ENCODE results near the gene RUFY1.
"Not testable (repeated sequence)": the region's sequence is repeated elsewhere in the genome, so short reads cannot be mapped to it uniquely, and the experiment has no call there.

Gene RUFY1

DNA sequence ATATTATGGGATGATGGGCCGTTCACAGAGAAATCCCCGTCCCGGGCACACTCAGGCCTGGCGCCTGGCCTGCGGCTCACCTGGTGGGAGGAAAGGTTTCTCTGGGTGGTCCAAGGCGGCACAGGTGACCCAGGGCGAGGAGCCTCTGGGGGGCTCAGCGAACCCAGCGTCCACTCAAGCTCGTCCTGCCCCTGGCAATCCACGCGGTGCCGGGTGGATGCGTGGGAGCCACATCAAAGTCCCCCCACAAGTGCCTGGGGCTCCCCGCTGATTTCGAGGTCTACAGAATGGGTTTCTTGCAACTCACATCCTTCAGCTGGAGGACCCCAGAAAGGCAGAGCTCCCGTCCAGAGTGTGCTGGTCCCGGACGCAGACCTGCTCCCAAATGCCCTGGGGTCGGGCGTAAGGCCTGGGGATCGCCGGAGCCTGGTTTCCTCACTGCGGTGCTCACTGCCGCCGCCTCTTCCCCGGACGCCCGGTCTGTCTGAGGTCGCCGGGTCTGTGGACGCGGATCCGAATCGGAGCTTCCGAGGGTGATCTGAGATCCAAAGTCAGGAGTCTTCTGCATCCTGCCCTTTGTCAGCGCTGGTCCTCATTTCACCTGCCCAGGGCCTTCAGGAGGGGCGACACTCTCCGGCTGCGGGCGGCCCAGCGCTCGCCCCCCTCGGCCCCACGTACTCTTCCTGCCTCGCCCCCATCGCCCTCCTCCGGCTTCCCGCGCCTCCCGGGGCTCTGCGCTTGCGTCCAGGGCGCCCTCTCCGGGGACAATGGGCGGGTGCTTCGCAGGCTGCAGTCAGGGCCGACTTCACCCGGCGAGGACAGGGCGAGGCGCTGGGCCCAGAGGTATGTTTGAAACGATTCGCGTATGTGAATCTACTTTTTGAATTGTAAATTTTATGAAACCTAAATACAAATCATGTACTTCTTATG lies 20.0 kb upstream of the RUFY1 start:
- intact Hi-C loops (cut with DNase I) = no loop called here
- DNase-seq = peak in 38 of 42 donors; percentile 11 to 77 (median 52)

DNA sequence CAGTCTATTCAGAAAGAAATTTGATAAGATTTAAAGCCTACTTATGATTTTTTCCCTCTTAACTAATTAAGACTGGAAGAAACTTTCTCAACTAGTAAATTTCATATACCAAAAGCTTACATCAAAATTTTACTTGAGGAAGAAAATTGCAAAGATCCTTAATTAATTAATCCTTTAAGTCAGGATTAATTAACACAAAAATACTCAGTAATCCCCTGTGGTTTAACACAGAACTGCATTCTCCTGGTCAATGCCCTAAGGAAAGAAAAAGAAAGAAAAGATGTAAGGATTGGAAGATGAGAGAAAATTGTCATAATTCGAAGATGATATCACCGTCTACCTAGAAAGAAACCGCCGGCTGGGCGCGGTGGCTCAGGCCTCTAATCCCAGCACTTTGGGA lies 17.3 kb upstream of the RUFY1 start:
- intact Hi-C loops (cut with DNase I) = no loop called here
- DNase-seq = no peak

DNA sequence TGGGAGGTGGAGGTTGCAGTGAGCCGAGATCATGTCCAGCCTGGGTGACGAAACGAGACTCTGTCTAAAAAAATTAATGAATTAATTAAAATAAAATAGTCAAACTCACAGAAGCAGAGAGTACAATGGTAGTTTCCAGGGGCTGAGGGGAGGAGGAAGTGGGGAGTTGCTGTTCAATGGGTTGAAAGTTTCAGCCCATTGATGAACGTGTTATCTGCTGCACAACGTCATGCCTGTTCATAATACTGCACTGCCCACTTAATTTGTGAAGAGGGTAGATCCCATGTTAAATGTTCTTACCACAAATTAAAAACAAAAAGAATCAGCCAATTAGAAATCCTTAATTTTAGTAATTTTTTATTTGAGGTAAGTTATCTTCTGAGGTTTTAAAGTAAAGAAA lies 16.4 kb upstream of the RUFY1 start:
- intact Hi-C loops (cut with DNase I) = no loop called here
- no peak for DNase-seq

DNA sequence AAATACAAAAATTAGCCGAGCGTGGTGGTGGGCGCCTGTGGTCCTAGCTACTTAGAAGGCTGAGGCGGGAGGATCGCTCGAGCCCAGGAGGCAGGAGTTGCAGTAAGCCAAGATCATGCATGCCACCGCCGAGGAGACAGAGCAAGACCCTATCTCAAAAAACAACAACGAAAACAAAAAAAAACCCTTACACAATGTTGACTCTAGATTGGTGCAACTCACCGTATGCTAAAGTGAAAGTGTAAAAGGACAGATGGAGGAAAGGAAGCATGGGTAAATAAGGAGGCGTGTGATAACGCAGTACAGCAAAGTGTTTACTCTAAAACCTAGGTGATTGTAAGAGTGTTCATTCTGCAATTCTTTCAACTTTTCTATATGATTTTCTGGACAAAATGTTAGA lies 15.9 kb upstream of the RUFY1 start:
- peak in 1 of 42 donors; percentile 14 for DNase-seq
- intact Hi-C loops (cut with DNase I) = no loop called here

DNA sequence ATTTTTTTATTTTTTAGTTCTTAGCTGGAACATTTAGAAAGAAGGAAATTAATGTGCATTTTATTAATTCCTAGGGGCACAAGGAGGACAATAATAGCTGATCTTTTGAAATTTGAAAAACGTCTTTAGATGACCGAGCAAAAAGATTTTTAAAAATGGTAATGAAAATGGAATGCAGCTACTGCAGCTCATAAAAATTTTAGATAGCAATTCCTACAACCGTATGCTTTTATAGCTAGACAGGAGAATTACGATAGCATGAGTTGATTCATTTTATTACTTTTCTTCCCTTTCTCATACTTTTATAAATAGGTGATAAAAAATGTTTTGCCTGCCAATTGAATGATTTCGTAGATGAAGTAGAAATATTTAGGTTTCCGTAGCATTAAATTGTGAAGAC lies 13.7 kb upstream of the RUFY1 start:
- no peak for DNase-seq
- intact Hi-C loops (cut with DNase I) = no loop called here

DNA sequence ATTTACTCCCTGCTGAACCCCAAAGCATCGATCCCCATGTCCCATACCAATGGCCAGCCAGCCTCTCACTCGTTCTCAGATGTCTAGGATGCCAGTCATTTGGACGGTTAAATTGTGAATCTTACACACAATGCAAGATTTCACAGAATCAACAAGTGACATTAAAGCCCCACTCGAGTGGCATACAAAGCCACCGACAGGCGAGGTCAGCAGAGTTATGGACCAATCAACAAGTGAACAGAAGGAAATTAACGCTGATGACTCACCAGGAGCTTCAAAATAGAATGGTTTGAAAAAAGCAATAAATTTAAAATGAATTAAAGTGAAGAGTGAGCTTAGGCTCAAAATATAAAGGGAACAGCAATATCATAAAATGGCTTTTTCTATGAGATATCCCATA lies 8.2 kb upstream of the RUFY1 start:
- intact Hi-C loops (cut with DNase I) = no loop called here
- DNase-seq = peak in 1 of 42 donors; percentile 28

DNA sequence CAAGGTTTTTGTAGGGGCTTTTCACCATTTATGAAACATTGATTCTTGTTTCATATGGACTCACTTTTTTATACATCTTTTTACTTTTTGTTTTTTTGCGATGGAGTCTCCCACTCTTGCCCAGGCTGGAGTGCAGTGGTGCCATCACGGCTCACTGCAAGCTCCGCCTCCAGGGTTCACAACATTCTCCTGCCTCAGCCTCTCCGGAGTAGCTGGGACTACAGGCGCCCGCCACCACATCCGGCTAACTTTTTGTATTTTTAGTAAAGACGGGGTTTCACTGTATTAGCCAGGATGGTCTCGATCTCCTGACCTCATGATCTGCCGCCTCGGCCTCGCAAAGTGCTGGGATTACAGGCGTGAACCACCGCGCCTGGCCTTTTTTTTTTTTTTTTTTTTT lies 7.1 kb upstream of the RUFY1 start:
- intact Hi-C loops (cut with DNase I) = not testable (repeated sequence)
- DNase-seq = peak in 1 of 42 donors; percentile 19

DNA sequence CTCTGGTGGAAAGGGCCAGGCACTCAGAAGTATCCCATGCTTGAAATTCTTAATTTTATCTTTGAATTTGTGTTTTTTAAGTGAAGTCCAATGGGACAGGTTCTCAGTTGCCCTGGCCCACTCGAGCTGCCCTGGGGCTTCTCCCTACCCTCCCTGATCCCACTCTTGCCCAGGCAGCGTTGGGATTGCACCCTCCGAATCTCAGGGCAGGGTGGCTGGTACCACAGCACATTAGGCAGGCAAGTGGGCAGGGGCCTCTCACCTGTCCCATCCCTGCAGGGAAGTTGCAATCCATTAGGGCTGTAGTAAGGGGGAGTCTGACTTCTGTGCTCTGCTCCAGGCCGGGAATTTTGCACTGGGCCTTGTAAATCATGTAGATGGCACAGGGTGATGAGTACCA lies 2.7 kb downstream of the RUFY1 start:
- peak in 1 of 42 donors; percentile 27 for DNase-seq
- intact Hi-C loops (cut with DNase I) = loop anchor here (10.0 kb wide), 1 partner anchor 72 kb away; the partner anchor contains the start of gene HNRNPH1

DNA sequence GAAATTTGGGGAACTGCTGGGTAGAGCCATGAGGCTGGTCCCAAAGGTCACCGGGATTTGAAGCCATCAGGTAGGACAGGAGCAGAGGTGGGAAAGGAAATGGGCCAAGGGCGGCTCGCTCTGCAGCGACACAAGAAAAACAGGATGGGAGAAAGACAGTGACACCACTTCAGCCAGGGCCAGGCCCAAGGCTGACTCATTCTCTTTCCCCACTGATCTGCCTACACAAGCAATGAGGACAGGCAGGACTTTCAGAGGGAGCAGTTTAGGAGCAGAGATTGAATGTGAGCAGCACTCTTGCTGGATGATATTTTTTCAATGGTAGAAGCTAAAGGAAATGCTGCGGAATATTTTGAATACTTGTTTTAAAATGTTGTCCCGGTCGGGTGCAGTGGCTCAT lies 3.5 kb downstream of the RUFY1 start:
- intact Hi-C loops (cut with DNase I) = loop anchor here (10.0 kb wide), 1 partner anchor 71 kb away; the partner anchor contains the start of gene HNRNPH1
- peak in 2 of 42 donors; percentile 6 to 31 for DNase-seq

DNA sequence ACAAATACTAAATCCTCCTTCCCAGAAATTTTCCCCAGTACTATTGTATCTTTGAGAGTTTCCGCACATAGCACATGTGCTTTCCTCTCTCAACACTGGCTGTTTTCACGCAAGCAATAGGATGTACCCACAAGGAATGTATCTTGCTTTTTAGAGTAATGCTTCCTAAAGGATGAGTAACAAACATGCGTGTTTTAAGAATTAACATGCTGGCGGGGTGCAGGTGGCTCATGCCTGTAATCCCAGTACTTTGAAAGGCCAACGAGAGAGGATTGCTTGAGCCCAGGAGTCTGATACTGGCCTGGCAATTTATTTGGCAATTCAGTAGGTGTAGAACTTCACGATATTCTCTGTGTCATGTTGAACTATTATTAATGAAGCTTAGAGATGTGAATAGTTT lies 4.6 kb downstream of the RUFY1 start:
- no peak for DNase-seq
- intact Hi-C loops (cut with DNase I) = loop anchor here (10.0 kb wide), 1 partner anchor 70 kb away; the partner anchor contains the start of gene HNRNPH1

DNA sequence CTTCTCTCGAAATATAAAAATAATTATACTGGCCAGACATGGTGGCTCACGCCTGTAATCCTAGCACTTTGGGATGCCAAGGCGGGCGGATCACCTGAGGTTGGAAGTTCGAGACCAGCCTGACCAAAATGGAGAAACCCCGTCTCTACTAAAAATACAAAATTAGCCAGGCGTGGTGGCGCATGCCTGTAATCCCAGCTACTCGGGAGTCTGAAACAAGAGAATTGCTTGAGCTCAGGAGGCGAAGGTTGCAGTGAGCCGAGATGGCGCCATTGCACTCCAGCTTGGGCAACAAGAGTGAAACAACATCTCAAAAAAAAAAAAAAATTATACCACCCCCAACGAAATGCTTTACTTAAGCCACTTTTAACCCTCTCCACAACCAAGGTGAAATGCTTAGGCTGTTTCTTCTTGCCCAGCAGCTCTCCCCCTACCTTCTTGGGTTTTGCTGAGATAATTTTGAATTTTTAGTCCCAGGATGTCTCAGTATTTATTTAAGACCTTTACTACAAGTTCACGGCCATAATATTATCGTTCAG lies 8.0 kb downstream of the RUFY1 start:
- peak in 1 of 42 donors; percentile 26 for DNase-seq
- intact Hi-C loops (cut with DNase I) = loop anchor here (10.0 kb wide), 1 partner anchor 66 kb away; the partner anchor contains the start of gene HNRNPH1

DNA sequence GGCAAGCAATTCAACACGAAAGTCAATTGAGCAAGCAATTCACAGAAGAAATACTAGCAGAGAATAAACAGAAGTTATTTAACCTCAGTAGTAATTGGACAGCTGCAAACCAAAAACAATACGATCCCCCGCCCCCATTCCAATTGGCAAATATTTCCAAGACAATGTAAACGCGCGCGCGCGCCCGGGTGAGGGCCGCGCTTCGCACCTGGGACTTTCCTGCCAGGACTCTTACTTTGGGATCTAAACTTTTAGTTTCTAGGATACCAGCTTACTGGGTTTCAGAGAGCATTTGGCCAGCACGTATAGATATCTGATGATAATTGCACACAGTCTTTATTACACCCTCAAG lies 8.6 kb downstream of the RUFY1 start:
- intact Hi-C loops (cut with DNase I) = loop anchor here (10.0 kb wide), 1 partner anchor 66 kb away; the partner anchor contains the start of gene HNRNPH1
- peak in 27 of 42 donors; percentile 16 to 64 (median 34) for DNase-seq

DNA sequence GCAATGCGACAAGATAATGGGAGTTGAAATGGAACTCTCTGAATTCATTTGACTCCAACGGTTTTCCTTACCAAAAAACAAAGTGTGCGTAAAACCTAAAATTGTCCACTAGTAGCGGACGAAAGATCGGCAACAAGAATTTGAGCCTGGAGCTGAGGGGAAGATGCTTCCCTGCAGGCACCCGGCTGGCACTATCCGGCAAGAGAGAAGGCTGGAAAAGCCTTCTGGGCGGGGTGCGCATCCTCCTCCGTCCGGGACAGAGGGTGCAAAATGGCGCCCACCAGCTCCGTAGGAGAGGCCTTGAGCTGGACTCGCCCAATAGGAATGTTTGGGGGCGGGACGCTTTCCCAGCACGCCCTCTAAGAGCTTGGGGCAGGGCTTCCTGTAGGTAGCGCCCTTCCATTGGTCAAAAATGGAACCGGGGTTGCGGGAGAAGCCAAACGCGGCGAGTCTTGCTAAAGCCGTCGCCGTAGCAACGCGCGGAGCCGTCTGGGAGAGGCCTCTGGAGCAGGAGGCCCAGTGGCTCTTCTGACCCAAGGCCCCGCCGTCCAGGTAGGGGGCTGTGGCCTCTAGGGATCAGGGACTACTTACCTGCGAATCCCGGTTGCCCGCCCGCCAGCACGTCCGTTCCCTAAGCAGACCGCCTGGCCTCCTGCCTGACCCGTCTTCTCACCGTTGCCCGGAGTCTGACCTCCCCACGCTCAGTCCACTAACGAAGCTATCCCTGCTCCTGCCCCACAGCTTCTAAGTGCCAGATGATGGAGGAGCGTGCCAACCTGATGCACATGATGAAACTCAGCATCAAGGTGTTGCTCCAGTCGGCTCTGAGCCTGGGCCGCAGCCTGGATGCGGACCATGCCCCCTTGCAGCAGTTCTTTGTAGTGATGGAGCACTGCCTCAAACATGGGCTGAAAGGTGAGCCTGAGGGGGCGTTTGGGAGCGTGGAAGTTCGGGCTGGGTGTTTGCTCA lies 9.2 kb downstream of the RUFY1 start:
- intact Hi-C loops (cut with DNase I) = loop anchor here (10.0 kb wide), 1 partner anchor 65 kb away; the partner anchor contains the start of gene HNRNPH1
- DNase-seq = peak; percentile 93 to 100 (median 98)

DNA sequence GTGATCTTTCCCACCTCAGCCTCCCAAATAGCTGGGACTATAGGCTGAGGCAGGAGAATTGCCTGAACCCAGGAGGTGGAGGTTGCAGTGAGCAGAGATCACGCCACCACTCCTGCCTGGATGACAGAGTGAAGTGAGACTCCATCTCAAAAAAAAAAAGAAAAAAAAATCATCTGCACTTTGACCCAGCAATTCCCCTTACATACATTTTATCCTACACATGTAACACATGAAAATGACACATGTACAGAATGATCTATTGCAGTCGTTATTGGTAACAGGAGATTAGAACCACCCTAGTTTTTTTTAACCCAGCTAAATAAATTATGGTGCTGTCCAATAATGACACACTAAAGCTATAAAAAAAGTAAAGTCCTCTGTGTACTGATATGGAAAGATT lies 14.2 kb downstream of the RUFY1 start:
- no peak for DNase-seq
- intact Hi-C loops (cut with DNase I) = no loop called here

DNA sequence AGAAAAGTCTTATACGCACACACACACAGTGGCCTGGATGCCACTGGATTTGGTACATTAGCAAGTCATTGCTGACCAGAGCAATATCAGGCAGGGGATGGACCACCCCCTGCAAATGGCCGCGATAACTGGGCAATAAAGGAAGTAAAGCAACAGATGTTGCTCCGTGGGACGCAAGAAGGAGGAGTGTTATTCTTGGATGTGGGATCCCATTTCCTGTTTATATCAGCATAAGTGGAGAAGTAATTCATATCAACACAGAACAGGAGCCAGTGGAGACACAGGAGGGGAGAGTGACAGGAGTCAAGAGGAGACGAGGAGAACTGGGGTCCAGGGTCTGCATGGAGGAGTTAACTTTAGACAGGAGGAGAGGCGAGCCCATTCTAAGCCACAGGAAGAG lies 18.4 kb downstream of the RUFY1 start:
- intact Hi-C loops (cut with DNase I) = no loop called here

DNA sequence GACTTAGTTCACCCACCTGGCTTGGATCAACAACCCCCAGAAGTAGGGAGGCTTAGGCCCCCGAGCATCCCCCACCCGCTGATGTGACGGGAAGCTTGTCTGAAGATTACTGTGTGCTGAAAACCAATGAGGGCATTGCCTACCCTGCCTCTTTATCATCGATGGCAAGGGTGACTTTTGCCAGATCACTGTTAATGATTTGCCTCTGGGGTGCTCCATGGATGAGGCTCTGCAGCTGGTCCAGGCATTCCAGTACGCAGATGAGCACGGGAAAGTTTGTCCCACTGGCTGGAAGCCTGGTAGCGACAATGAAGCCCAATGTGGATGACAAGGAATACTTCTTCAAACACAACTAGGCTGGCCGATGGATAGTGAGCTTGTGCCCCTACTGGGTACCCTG lies 22.0 kb downstream of the RUFY1 start:
- intact Hi-C loops (cut with DNase I) = no loop called here
- no peak for DNase-seq

More for the DNA sequence above, 18.4 kb downstream of the RUFY1 start:
- no peak for DNase-seq

DNA sequence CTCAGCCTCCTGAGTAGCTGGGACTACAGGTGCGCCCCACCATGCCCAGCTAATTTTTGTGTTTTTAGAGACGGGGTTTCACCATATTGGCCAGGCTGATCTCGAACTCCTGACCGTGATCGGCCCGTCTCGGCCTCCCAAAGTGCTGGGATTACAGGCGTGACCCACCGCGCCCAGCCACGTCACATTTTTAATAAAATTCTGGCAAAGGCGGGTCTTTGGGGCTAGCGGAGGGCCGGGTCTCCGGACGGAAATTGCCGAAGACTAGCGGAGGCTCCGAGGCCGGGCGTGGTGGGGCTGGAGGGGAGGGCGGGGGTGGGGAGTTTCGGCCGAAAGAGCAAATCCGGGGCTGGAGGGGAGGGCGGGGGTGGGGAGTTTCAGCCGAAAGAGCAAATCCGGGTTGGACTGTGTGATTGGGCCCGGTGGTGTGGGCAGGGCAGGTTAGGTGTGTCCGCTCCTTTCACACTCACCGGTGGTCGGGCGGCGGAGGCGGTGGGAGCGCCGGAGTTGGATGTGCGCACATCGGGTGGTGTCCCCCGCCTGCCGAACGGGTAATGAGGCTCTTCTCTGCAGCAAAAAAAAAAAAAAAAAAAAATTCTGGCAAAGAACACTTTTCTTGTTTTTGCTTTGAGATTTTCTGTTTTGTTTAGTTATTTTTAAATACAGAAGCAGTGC lies 27.1 kb downstream of the RUFY1 start:
- intact Hi-C loops (cut with DNase I) = no loop called here
- DNase-seq = peak in 1 of 42 donors; percentile 9

DNA sequence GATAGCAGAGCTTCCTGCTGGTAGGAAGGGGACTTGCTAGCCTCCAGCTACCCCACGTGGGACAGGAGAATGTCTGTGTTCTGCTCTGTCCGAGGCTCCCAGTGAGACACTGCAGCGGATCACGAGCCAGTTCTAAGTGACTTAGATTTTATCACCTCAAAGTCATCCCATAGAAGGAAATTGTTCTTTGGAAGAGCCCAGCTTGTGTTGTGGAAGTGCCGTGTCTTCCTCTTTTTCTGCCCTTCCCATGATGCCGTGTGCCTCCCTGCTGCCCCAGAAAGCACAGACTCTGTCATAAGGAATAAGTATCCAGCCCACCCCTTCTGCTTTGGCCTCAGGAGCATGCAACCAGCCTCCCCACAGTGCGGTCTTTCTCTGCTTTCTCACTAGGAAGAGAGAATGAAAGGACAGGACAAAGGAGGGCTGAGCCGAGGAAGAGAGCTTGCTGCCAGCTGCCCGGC lies 35.6 kb downstream of the RUFY1 start:
- DNase-seq = no peak

More for the DNA sequence above, 35.6 kb downstream of the RUFY1 start:
- intact Hi-C loops (cut with DNase I) = no loop called here
